HG03064 (cell line): ENCODE results near the gene EEF1AKMT3.

Experiments
- ATAC-seq: cut with Tn5 transposase; IDR thresholded peaks from one replicate; pipeline ENCODE4 v1.9.1; 2021; ENCODE audit warnings: low read depth; ENCODE audit not compliant: unreplicated experiment

EEF1AKMT3 gene

GRCh38 chr12:57772429-57773322 is at the start of gene EEF1AKMT3:
Gene EEF1AKMT3 (plus strand): TSS chr12:57772614. CDS start chr12:57772725, 111 bp downstream.
- ATAC-seq, result peak; percentile 10

- ATAC-seq, result no peak
Measured at GRCh38 chr12:57722716-57723629, 49.4 kb upstream of the EEF1AKMT3 start.

GRCh38 chr12:57723630-57723962 is 48.8 kb upstream of the EEF1AKMT3 start:
- no peak for ATAC-seq

- ATAC-seq, result no peak
Measured at GRCh38 chr12:57724003-57724935, 48.1 kb upstream of the EEF1AKMT3 start.

GRCh38 chr12:57724936-57725740 is 47.3 kb upstream of the EEF1AKMT3 start:
- no peak for ATAC-seq

- ATAC-seq, result no peak
Measured at GRCh38 chr12:57725851-57726150, 46.6 kb upstream of the EEF1AKMT3 start.

GRCh38 chr12:57726151-57726883 is 46.1 kb upstream of the EEF1AKMT3 start:
- no peak for ATAC-seq

- ATAC-seq, result no peak
Measured at GRCh38 chr12:57726884-57727757, 45.3 kb upstream of the EEF1AKMT3 start.

- ATAC-seq, result no peak
Measured at GRCh38 chr12:57727758-57728395, 44.5 kb upstream of the EEF1AKMT3 start.

- no peak for ATAC-seq
Measured at GRCh38 chr12:57729321-57729844, 43.0 kb upstream of the EEF1AKMT3 start.

GRCh38 chr12:57730336-57731067 is 41.9 kb upstream of the EEF1AKMT3 start:
- no peak for ATAC-seq

- no peak for ATAC-seq
Measured at GRCh38 chr12:57731411-57732080, 40.9 kb upstream of the EEF1AKMT3 start.

- ATAC-seq, result no peak
Measured at GRCh38 chr12:57732270-57732669, 40.1 kb upstream of the EEF1AKMT3 start.

- no peak for ATAC-seq
Measured at GRCh38 chr12:57732726-57733593, 39.5 kb upstream of the EEF1AKMT3 start.

- ATAC-seq, result no peak
Measured at GRCh38 chr12:57733928-57734327, 38.5 kb upstream of the EEF1AKMT3 start.
